Glutamatergic neuron (in vitro differentiated cells): ENCODE results near the gene SPIRE2. TPM values are rescaled to one million over a fixed set of nuclear protein-coding genes. Genes with fewer than 3 reads are reported as not detected.
A peak's percentile ranks its signal among the peaks of the same experiment; 100 is the strongest.
"Not testable (repeated sequence)": the region's sequence is repeated elsewhere in the genome, so short reads cannot be mapped to it uniquely, and the experiment has no call there.

ENCODE experiments used
- DNase-seq: peaks from one replicate; pipeline ENCODE4 v3.0.0; 2022
- H3K27ac Mint-ChIP-seq: one replicate; pipeline ENCODE4 v1.8.0; 2020; ENCODE audit warnings: mild to moderate bottlenecking, mixed read lengths, inconsistent platforms; ENCODE audit not compliant: unreplicated experiment
- H3K27me3 Mint-ChIP-seq: one replicate; pipeline ENCODE4 v1.8.0; 2020; ENCODE audit warnings: mild to moderate bottlenecking, moderate library complexity, mixed read lengths, inconsistent platforms; ENCODE audit not compliant: unreplicated experiment
- H3K36me3 Mint-ChIP-seq: one replicate; pipeline ENCODE4 v1.8.0; 2020; ENCODE audit warnings: mild to moderate bottlenecking, mixed read lengths, inconsistent platforms; ENCODE audit not compliant: unreplicated experiment
- H3K4me1 Mint-ChIP-seq: one replicate; pipeline ENCODE4 v1.8.0; 2020; ENCODE audit warnings: mild to moderate bottlenecking, low read depth, mixed read lengths, inconsistent platforms; ENCODE audit not compliant: unreplicated experiment
- H3K4me3 Mint-ChIP-seq: one replicate; pipeline ENCODE4 v1.8.0; 2020; ENCODE audit warnings: mild to moderate bottlenecking, mixed read lengths, inconsistent platforms; ENCODE audit not compliant: unreplicated experiment
- H3K9me3 Mint-ChIP-seq: one replicate; pipeline ENCODE4 v1.8.0; 2020; ENCODE audit warnings: mild to moderate bottlenecking, moderate library complexity, mixed read lengths, inconsistent platforms; ENCODE audit not compliant: unreplicated experiment
- CTCF ChIP-seq: fragments of 200-600 bp; sonication (generic); IDR thresholded peaks from one replicate; pipeline ENCODE4 v1.5.0; 2021; ENCODE audit not compliant: partially characterized antibody, unreplicated experiment
- total RNA-seq: library from RNA; stranded (reverse); fragmentation: NEBNext Ultra II Directional; extraction: Animal tissue kit (Norgen Biotek cat#: 25700); gene quantifications from one replicate; pipeline ENCODE4 v1.2.1, GENCODE V29; 2021; ENCODE audit not compliant: unreplicated experiment

Gene SPIRE2
- total RNA-seq, 1 donor from 2014 or later: 39.2 TPM

- no peak for TF ChIP-seq CTCF
- H3K4me3 Mint-ChIP-seq: peak overlapping the region; percentile 92
- H3K27me3 Mint-ChIP-seq: no peaks in the 10 kb centered on the region
- H3K27ac Mint-ChIP-seq: peak overlapping the region; percentile 97
- H3K9me3 Mint-ChIP-seq: peaks cover 7% of the 10 kb centered on the region
- peak; percentile 97 for DNase-seq
- no peaks in the 10 kb centered on the region for H3K36me3 Mint-ChIP-seq
- H3K4me1 Mint-ChIP-seq: peaks cover 2% of the 10 kb centered on the region
Measured at GRCh38 chr16:89873972-89874689, 45.9 kb downstream of the SPIRE2 start.

- not testable (repeated sequence) for H3K27ac Mint-ChIP-seq, H3K9me3 Mint-ChIP-seq, H3K36me3 Mint-ChIP-seq, H3K27me3 Mint-ChIP-seq, DNase-seq, H3K4me3 Mint-ChIP-seq, H3K4me1 Mint-ChIP-seq
Measured at GRCh38 chr16:89879123-89879522, 50.8 kb downstream of the SPIRE2 start.

GRCh38 chr16:89880477-89881367 is 52.4 kb downstream of the SPIRE2 start:
- no peak for DNase-seq
- H3K4me3 Mint-ChIP-seq: no peak overlapping the region
- no peak overlapping the region for H3K27ac Mint-ChIP-seq
- peaks cover 8% of the 10 kb centered on the region for H3K4me1 Mint-ChIP-seq
- no peak for TF ChIP-seq CTCF
- peaks cover 2% of the 10 kb centered on the region for H3K27me3 Mint-ChIP-seq
- H3K36me3 Mint-ChIP-seq: no peaks in the 10 kb centered on the region
- no peaks in the 10 kb centered on the region for H3K9me3 Mint-ChIP-seq

- Mint-ChIP-seq H3K27ac (no peak overlapping the region), H3K9me3 (no peaks in the 10 kb centered on the region), H3K36me3 (no peaks in the 10 kb centered on the region), H3K4me3 (no peak overlapping the region), H3K27me3 (peaks cover 2% of the 10 kb centered on the region), H3K4me1 (peaks cover 8% of the 10 kb centered on the region)
- no peak for DNase-seq
- TF ChIP-seq CTCF: no peak
Measured at GRCh38 chr16:89881368-89881730, 53.1 kb downstream of the SPIRE2 start.

- Mint-ChIP-seq H3K4me3 (no peak overlapping the region), H3K27ac (peak overlapping the region; percentile 36), H3K9me3 (peaks cover 1% of the 10 kb centered on the region), H3K36me3 (no peaks in the 10 kb centered on the region), H3K4me1 (peaks cover 8% of the 10 kb centered on the region), H3K27me3 (peaks cover 2% of the 10 kb centered on the region)
- no peak for TF ChIP-seq CTCF
- DNase-seq: no peak
Measured at GRCh38 chr16:89883346-89884040, 55.2 kb downstream of the SPIRE2 start.
